ENCODE results near the gene TMEM223.
"Not testable (repeated sequence)": the region's sequence is repeated elsewhere in the genome, so short reads cannot be mapped to it uniquely, and the experiment has no call there.

Gene TMEM223

DNA sequence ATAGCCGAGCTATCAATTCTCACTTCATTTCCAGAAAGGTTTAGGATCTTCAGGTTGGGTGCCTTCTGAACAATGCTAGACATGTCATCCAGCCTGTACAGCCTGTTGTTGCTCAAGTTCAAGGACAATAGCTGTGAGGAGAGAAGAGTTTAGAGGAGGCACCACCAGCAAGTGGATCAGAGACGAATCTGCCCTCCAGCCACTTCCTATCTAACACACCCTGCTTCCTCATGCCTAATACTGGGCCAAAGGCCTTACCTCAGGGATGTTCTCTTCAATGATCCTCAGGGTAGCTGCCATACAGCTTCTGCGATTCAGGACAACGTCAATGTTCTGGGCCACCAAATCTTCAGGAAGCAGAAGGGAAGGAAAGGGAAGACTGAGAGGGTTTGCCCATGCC is 9.3 kb upstream of the TMEM223 start:
- DNase-seq (ENCODE audit: low read depth in 2 of 2), result no peak

DNA sequence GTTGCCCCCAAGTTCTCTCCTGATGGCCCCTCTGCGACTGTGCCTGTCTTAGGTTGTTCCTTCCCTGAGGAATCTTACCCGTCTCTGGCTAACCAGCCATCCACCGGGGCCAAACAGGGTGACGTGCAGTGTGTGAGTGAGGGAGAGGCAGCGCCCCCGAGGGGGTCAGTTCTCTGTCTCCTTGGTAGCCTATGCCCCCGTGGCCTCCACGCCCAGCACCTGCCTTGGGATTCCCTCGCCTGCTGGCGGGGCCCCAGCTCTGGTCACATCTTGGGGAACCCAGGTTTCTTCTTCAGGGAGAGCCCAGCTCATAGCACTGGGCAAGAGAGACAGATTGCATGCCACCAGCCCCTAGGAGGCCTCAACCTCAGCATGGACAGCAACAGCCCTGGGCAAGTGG is 7.7 kb upstream of the TMEM223 start:
- no peak for DNase-seq (ENCODE audit: low read depth in 2 of 2)

DNA sequence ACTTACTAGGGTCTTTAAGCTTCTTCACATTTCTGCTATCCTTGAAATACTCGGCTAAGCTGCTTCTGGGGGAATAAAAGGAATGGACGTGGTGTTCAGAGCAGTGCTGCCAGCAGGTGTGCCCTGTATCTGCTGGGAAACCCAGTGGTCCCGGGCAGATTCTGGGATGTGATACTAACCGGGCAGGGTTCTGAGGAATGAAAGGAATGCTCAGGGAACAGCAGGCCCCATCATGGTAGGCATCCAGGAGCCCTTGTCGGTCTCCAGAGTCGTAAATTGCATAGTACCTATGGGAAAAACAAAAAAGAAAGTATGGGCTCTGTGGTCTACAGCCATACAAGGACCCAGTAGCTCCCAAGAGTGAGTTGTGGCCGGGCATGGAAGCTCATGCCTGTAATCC is 4.5 kb upstream of the TMEM223 start:
- DNase-seq (ENCODE audit: low read depth in 2 of 2), result no peak

- DNase-seq (ENCODE audit: low read depth in 2 of 2), result no peak
Observed at GRCh38 chr11:62794201-62794775, 2.5 kb upstream of the TMEM223 start.

- no peak for DNase-seq (ENCODE audit: low read depth in 2 of 2)
Observed at GRCh38 chr11:62792202-62792575, 383 bp upstream of the TMEM223 start.

GRCh38 chr11:62789576-62789975 is 2.2 kb downstream of the TMEM223 start:
- no peak for DNase-seq (ENCODE audit: low read depth in 2 of 2)

GRCh38 chr11:62788991-62789390 is 2.8 kb downstream of the TMEM223 start:
- no peak for DNase-seq (ENCODE audit: low read depth in 2 of 2)

DNA sequence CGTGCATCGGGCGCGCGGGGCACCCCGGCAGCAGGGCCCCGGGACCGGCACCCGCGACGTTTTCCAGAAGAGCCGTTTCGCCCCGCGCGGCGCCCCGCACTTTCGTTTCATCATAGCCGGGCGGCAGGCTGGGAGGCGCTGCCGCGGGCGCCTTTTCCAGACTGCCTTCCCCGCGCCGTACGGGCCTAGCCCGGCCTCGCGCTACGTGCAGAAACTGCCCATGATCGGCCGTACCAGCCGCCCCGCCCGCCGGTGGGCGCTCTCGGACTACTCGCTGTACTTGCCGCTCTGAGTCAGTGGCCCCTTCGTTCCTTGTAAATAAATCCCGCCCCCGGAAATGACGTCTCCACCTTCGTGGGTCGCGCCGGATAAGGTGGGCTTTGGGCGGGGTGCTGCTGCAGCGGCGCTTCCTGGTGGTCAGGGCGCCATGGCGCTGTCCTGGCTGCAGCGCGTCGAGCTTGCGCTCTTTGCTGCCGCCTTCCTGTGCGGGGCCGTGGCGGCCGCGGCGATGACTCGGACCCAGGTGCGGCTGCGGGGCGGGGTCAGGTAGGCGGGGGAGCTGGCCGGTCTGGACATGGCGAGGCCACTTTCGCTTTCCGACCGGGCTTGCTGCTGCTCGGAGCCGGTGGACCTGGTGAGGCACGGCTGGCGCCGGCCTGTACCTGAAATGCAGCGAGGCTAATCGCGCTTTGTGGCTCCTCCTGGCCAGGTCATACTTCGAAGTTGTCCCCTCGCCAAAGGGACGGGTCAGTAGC is 4.6 kb downstream of the TMEM223 start, which contains the start of gene TMEM179B:
TMEM179B (plus strand) TSS at position 398 of the 755 bp plus-strand sequence; CDS start at position 428, 30 bp downstream.
- DNase-seq (ENCODE audit: low read depth in 2 of 2), result peak; percentile 97 to 98

DNA sequence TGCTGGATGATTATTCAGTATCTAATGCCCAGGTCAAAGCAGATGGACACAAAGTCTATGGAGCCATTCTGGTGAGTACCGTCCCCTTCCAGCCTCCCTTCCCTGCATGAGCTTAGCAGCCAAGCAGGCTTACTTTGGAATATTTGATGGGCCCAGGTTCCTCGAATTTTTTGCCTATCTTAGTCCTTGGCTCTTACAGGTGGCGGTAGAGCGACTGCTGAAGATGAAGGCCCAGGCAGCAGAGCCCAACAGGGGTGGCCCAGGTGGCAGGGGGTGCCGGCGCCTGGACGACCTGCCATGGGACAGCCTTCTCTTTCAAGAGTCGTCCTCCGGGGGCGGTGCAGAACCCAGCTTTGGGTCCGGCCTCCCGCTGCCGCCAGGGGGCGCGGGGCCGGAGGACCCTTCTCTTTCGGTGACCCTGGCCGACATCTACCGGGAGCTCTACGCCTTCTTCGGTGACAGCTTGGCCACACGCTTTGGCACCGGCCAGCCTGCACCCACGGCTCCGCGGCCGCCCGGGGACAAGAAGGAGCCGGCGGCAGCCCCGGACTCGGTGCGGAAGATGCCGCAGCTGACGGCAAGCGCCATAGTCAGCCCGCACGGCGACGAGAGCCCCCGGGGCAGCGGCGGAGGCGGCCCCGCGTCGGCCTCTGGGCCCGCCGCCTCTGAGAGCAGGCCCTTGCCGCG is 5.3 kb downstream of the TMEM223 start:
- DNase-seq (ENCODE audit: low read depth in 2 of 2), result peak; percentile 69 to 76

GRCh38 chr11:62782753-62783152 is 9.1 kb downstream of the TMEM223 start:
- DNase-seq (ENCODE audit: low read depth in 2 of 2), result no peak

DNA sequence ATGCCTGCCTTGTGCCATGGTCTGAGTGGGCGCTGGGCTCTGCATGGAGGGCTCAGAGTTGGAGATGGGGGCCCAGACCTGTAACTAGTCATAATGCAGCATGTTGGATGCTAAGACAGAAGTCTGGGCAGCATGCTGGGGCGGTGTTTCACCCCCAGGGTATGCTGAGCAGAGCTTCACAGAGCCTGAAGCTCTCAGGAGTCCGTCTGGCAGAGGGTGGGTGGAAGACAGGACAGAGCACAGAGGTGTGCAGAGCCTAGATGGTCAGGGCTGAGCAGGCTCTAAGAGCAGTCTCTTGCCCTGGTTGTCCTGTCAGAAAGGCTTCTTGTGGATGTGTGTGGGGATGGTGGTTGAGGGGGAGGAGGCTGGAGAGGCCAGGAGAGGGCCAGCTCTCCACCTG is 13.4 kb downstream of the TMEM223 start:
- no peak for DNase-seq (ENCODE audit: low read depth in 2 of 2)

GRCh38 chr11:62777389-62777788 is 14.4 kb downstream of the TMEM223 start:
- DNase-seq (ENCODE audit: low read depth in 2 of 2), result no peak

GRCh38 chr11:62775646-62776045 is 16.2 kb downstream of the TMEM223 start:
- no peak for DNase-seq (ENCODE audit: low read depth in 2 of 2)

- DNase-seq (ENCODE audit: low read depth in 2 of 2), result no peak
Observed at GRCh38 chr11:62774407-62774806, 17.4 kb downstream of the TMEM223 start.

DNA sequence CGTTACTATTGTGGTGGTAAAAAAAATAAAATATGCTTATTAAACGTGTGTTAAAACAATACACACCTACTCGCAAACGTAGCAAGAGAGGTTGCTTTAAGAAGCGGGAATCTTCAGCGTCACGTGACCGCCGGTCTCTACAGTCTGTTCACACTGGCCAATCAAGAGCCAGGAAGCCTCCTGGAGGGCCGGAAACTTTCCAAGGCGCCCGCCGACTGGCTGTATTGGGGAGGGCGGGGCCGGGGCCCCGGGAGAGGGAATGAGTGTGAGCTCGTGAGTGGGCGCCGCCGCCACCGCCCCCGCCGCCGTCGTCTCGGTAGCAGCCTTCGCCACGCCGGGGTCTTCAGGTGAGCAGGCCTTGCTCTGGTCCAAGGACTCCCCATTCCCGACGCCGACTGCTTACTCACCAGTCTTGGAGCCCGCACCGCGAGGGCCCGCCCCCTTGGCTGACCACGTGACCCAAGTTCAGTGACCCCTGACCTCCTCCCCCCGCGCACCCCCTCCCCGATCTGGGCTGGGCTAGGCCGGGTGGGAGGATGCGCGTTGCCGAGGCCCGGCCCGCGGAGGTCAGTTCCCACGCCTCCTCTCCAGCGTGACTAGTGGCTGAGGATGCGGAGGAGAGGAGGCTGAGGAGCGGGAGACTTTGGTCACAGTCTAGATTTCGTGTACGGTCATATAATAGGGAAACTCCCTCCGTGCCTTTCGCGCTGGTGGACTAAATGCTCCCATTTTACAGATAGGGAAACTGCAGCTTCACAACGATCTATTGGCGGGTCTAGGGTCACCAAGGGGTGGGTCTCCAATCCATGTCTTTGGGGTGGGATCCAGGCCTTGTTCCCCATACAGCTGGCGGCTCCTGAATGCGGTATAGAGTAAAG is 20.4 kb downstream of the TMEM223 start, which contains the start of gene TAF6L:
TAF6L (plus strand) TSS at position 253 of the 878 bp plus-strand sequence. CDS start 4,388 bp downstream, outside the sequence.
- peak; percentile 85 to 88 for DNase-seq (ENCODE audit: low read depth in 2 of 2)

DNA sequence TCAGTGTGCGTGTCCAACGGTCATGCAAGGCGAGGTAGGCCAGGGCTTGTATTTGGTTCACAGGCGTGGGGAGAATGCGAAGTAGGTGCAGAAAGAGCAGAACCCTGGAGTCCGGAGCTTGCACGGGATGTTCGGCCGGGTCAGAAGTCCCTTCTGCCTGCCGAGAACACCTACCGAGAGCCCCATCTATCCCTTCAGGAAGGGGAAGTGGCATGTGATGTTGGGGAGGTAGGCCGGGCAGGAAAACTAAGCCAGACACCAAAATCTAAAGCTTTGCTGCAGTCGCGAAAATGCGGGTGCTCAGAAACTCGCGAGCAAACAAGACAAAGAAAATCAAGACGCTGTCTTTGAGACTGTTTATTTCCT is 21.0 kb downstream of the TMEM223 start:
- no peak for DNase-seq (ENCODE audit: low read depth in 2 of 2)

DNA sequence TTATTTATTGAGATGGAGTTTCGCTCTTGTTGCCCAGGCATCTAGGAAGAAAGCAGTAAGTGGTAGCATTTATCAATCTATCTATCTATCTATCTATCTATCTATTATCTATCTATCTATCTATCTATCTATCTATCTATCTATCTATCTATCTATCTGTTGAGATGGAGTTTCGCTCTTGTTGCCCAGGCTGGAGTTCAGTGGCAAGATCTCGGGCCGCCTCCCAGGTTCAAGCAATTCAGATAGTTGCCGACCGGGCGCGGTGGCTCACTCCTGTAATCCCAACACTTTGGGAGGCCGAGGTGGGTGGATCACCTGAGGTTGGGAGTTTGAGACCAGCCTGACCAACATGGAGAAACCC is 31.0 kb downstream of the TMEM223 start:
- DNase-seq (ENCODE audit: low read depth in 2 of 2), result not testable (repeated sequence)

DNA sequence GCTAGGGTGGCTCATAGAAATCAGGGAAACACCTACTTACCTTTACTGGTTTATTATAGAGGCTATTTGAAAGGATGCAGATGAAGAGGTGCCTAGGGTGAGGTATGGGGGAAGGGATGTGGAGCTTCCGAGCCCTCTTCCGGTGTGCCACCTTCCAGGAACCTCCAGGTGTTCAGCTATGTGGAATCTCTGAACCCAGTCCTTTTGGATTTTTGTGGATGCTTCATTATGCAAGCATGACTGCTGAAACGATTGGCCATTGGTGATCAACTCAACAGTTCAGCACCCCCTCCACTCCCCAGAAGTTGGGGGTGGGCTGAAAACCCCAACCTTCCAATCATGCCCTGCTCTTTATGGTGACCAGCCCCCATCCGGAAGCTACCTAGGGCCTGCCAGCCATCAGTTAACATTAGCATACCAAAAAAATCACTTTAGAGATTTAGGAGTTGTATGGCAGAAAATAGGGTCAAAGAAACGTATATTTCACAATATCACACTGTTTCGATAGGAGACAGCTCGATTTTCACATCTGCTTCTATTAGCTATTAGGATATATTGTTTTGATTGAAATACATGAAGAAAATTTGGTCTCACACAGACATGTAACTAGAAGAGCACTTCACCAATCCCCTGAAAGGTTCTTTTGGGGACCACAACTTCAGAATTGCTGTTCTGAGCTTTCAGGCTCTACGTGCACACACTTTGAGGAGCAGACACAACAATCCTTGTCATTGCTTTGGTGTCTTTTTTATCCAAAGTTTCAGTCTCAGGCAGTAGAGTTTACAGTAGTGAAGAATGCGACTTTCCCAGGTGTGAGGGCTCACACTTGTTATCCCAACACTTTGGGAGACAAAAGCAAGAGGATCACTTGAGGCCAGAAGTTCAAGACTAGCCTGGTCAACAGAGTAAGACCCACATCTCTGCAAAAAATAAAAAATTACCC is 33.7 kb downstream of the TMEM223 start:
- DNase-seq (ENCODE audit: low read depth in 2 of 2), result no peak

DNA sequence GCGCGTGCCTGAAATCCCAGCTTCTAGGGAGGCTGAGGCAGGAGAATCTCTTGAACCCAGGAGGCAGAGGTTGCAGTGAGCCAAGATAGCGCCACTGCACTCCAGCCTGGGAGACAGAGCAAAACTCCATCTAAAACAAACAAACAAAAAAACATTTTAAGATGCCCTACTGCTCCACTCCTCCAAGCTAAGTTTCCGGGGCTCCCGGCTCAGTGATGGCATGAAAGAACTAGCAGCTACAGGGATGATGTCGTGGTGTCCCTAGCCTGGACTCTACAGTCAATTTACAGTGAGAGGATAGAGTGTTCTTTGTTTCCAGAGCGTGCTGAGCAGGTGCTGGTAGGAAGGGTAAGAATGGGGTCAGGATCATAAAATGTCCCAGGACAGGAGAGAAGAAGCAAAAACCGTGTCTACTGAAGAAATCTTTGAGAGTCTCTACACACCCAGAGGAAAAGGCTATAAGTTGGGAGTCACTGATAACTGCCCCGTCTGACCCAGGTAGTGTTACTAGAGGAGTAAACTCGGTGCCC is 36.7 kb downstream of the TMEM223 start:
- no peak for DNase-seq (ENCODE audit: low read depth in 2 of 2)
